GM19463 (cell line): ENCODE measurements around the gene ID3.
A peak's percentile ranks its signal among the peaks of the same experiment; 100 is the strongest.

ENCODE experiments used
- ATAC-seq: cut with Tn5 transposase; IDR thresholded peaks from one replicate; pipeline ENCODE4 v1.9.1; 2021; ENCODE audit warnings: mild to moderate bottlenecking, moderate library complexity; ENCODE audit not compliant: unreplicated experiment

ID3 gene

GRCh38 chr1:23559136-23559984 is at the start of gene ID3:
Gene ID3 (minus strand): TSS chr1:23559501. CDS start chr1:23559426, 75 bp downstream.
- ATAC-seq: peak; percentile 65

- ATAC-seq: no peak
These were observed 48.6 kb upstream of the ID3 start for GRCh38 chr1:23607944-23608343.

GRCh38 chr1:23601968-23602876 is 42.9 kb upstream of the ID3 start:
- no peak for ATAC-seq

GRCh38 chr1:23601135-23601967 is 42.0 kb upstream of the ID3 start:
- ATAC-seq: no peak

- ATAC-seq: no peak
These were observed 41.0 kb upstream of the ID3 start for GRCh38 chr1:23600283-23600682.

GRCh38 chr1:23599125-23599524 is 39.8 kb upstream of the ID3 start:
- no peak for ATAC-seq

GRCh38 chr1:23598424-23598823 is 39.1 kb upstream of the ID3 start:
- no peak for ATAC-seq

GRCh38 chr1:23597635-23598388 is 38.5 kb upstream of the ID3 start:
- ATAC-seq: no peak

- ATAC-seq: no peak
These were observed 37.4 kb upstream of the ID3 start for GRCh38 chr1:23596382-23597358.

- peak; percentile 34 for ATAC-seq
These were observed 35.6 kb upstream of the ID3 start for GRCh38 chr1:23594927-23595353.

GRCh38 chr1:23594149-23594907 is 35.0 kb upstream of the ID3 start:
- no peak for ATAC-seq

- no peak for ATAC-seq
These were observed 34.4 kb upstream of the ID3 start for GRCh38 chr1:23593556-23594148.

GRCh38 chr1:23593042-23593521 is 33.8 kb upstream of the ID3 start:
- ATAC-seq: no peak

GRCh38 chr1:23592209-23592892 is 33.0 kb upstream of the ID3 start:
- no peak for ATAC-seq

- ATAC-seq: peak; percentile 50
These were observed 32.3 kb upstream of the ID3 start for GRCh38 chr1:23591460-23592208.

GRCh38 chr1:23590058-23590783 is 30.9 kb upstream of the ID3 start:
- ATAC-seq: no peak
